ENCODE measurements around the gene RAB11FIP3. TPM values are rescaled to one million over a fixed set of nuclear protein-coding genes. Genes with fewer than 3 reads are reported as not detected.

RAB11FIP3 gene
- total and polyA plus RNA-seq, 10 of the 15 experiments (the other 5 are each of a cell fraction or from before 2014, with no cell fraction given) = 1.2 to 27.3 (median 7.7) TPM

DNA sequence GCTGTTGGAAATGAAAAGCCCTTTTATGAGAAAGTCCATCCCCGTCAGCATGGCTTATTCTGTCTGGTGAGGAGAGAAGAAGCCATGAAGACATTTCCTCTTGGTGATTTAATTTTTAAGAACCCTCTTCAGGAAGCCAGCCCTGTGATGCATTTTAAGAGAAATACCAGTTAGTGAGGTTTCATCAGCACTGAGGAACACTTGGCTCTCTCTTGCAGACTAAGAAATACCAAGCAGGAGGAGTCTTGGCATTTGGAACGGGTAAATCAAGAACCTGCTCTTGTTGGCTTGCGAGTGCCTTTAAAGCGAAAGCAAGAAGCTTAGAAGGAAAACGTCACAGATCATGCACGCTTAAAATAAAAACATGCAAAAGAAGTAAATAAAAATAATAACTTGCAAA is 17.5 kb downstream of the RAB11FIP3 start (continued):
- TF ChIP-seq PRDM15 (CRISPR knock-in tag; IDR thresholded peaks at IDR 0.05) = no peak
- TF ChIP-seq PAX5 (IDR thresholded peaks at IDR 0.05; ENCODE audit: borderline replicate concordance, low read depth, low read length) = no peak
- no peak for TF ChIP-seq CEBPB (IDR thresholded peaks at IDR 0.05; ENCODE audit: borderline replicate concordance in 1 of 2, low read depth in 2 of 2, low read length in 2 of 2)
- TF ChIP-seq EED (IDR thresholded peaks at IDR 0.05; ENCODE audit: low read depth) = no peak
- no peak for TF ChIP-seq EGR1 (IDR thresholded peaks at IDR 0.05; ENCODE audit: borderline replicate concordance in 1 of 2, low read depth in 2 of 2, low read length in 2 of 2)
- no peak for TF ChIP-seq IRF3 (IDR thresholded peaks at IDR 0.05)
- TF ChIP-seq SIN3A (IDR thresholded peaks at IDR 0.05; ENCODE audit: low read depth, low read length) = no peak
- TF ChIP-seq RBBP5 (conservative IDR thresholded peaks at IDR 0.05) = no peak

DNA sequence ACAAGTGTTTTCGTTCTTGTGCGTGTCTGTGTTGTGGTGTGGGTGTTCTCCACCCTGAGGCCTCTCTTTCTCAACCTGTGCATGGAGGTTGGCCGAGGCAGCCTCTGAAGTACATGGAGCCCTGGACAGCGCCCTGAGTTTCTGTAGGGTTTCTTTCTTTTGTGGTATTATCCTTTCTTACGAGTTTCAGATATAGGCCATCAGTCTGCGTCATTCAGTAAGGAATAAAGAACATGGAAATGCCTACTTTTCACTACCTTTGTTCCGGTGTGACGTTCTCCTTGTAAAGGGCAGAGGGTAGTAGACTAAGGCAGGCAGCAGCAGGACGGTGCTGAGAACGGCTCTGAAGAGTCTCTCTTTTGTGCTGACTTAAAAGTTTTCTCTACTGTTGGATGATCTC is 18.6 kb downstream of the RAB11FIP3 start:
- CTCF ChIA-PET = no interaction called here
- Histone ChIP-seq H3K4me3 (no peak overlapping the region), H3K79me2 (ENCODE audit: control insufficient read depth, insufficient read depth, low read length) (no peaks in the 10 kb centered on the region; the same call in 1 of the 2 replicates), H3K27ac (ENCODE audit: control insufficient read depth, insufficient read depth) (no peak overlapping the region), H3K9ac (ENCODE audit: control insufficient read depth, insufficient read depth, low read length) (no peak overlapping the region), H3K9me3 (replicated peaks; ENCODE audit: control insufficient read depth, insufficient read depth, low read length) (no peaks in the 10 kb centered on the region), H4K20me1 (ENCODE audit: control insufficient read depth, insufficient read depth) (no peaks in the 10 kb centered on the region), H3K4me2 (ENCODE audit: control insufficient read depth, insufficient read depth) (no peak overlapping the region), H3K4me1 (ENCODE audit: control insufficient read depth, insufficient read depth, low read length) (no peaks in the 10 kb centered on the region), H3K27me3 (replicated peaks in 1 of 2; ENCODE audit: control insufficient read depth in 2 of 2, insufficient read depth in 2 of 2, low read length in 1 of 2) (no peaks in the 10 kb centered on the region), H2AFZ (ENCODE audit: control insufficient read depth, low read depth, low read length) (no peak overlapping the region), H3K36me3 (ENCODE audit: control insufficient read depth in 2 of 2, insufficient read depth in 2 of 2, low read length in 1 of 2) (no peaks in the 10 kb centered on the region; a peak in 1 of 4 replicates)
- whole genome bisulfite sequencing (ENCODE audit: insufficient coverage, insufficient replicate concordance, low lambda C conversion rate, missing lambda C conversion rate) = 90% methylated on average over 10 of the region's 10 CpGs
- RAD21 ChIA-PET (ENCODE audit: unreplicated experiment) = no interaction called here
- POLR2A ChIA-PET = no interaction called here
- in situ Hi-C loops (cut with MboI) = no loop called here
- ATAC-seq (no peak), FAIRE-seq (no peak), DNase-seq (ENCODE audit: low read depth, low spot score) (no peak)
- BruUV-seq (replicated peaks) = no TSS peak
- SMC1A ChIA-PET (ENCODE audit: uncharacterized antibody, unreplicated experiment) = no interaction called here
- intact Hi-C loops (cut with micrococcal nuclease; ENCODE audit: unreplicated experiment) = no loop called here
- TF ChIP-seq SREBF2 (IDR thresholded peaks at IDR 0.05; ENCODE audit: low read length) = no peak
- TF ChIP-seq, protein P1, sequence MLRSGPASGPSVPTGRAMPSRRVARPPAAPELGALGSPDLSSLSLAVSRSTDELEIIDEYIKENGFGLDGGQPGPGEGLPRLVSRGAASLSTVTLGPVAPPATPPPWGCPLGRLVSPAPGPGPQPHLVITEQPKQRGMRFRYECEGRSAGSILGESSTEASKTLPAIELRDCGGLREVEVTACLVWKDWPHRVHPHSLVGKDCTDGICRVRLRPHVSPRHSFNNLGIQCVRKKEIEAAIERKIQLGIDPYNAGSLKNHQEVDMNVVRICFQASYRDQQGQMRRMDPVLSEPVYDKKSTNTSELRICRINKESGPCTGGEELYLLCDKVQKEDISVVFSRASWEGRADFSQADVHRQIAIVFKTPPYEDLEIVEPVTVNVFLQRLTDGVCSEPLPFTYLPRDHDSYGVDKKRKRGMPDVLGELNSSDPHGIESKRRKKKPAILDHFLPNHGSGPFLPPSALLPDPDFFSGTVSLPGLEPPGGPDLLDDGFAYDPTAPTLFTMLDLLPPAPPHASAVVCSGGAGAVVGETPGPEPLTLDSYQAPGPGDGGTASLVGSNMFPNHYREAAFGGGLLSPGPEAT (IDR thresholded peaks at IDR 0.05; ENCODE audit: low read depth) = no peak
- no peak for TF ChIP-seq ZNF274 (IDR thresholded peaks at IDR 0.05; ENCODE audit: insufficient read depth, insufficient read length)
- TF ChIP-seq ATF2 (IDR thresholded peaks at IDR 0.05; ENCODE audit: low read length) = no peak
- no peak for TF ChIP-seq POU2F2 (IDR thresholded peaks at IDR 0.05; ENCODE audit: borderline replicate concordance, low read depth, low read length)
- TF ChIP-seq SREBF1 (IDR thresholded peaks at IDR 0.05; ENCODE audit: low read length) = no peak
- TF ChIP-seq NFIC (IDR thresholded peaks at IDR 0.05; ENCODE audit: low read depth, low read length) = no peak
- no peak for TF ChIP-seq GABPA (IDR thresholded peaks at IDR 0.05; ENCODE audit: low read depth)
- no peak for TF ChIP-seq ZNF217 (IDR thresholded peaks at IDR 0.05)
